GM21526 (cell line): ENCODE results near the gene ASB6.
"Not testable (repeated sequence)": the region's sequence is repeated elsewhere in the genome, so short reads cannot be mapped to it uniquely, and the experiment has no call there.

ENCODE experiments used
- ATAC-seq: cut with Tn5 transposase; IDR thresholded peaks from one replicate; pipeline ENCODE4 v1.9.1; 2021; ENCODE audit warnings: moderate library complexity; ENCODE audit not compliant: unreplicated experiment, low FRiP score

The ASB6 gene

DNA sequence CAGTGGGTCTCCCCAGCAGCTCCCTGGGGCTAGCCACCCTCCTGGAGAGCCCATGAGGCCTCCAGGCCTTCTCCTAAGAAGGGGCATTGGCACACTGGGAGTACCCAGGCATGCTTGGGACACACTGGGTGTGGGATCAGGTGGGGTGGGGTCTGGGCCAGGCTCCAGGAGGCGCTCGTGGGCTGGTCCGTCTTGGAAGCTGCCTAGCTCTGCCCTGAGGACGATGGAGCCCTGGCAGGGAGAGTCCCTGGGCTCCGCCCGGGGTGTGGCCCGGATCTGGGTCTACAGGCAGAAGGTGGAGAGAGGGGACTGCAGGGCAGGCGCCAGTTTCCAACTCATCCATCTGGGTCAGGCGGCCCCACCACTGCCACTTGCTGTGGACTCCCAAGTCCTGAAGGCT, 25.9 kb upstream of the ASB6 start:
- no peak for ATAC-seq

DNA sequence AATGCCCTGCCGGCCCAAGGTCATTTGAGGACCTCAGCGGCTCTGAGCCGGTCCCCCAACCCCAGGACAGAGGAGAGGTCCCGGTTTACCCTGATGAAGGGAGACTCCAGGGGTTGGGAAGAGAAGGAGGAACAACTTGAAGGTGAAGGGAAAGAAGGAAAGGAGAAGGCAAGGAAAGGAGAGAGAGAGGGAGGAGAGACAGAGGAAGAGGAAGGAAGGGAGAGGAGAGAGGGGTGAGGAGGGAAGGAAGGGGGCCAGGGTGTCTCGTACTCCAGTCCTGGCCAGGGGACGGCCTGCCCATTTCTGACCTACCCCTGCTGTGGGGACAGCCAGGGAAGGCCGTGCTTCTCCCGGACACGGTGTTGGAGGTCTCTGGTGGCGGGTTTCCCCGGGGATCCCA, 25.4 kb upstream of the ASB6 start:
- ATAC-seq: no peak

DNA sequence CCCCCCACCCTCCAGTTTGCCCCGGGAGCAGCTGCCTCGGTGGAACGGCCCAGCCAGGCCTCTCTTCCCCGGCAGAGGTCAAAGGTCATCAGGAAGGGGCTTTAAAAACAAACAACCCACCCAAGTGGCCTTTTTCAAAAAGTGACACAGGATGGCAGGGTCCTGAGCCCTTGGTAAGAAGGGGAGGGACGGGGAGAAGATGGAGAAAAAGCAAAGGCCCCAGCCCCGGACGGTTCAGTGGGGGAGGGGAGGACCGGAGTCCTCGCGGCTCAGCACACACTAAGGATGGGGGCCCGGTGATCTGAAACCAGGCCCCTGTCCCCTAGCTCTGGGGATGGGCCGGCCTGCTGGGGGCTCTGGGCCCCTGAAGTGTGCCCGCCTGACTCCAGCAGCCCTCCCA, 24.6 kb upstream of the ASB6 start:
- no peak for ATAC-seq

DNA sequence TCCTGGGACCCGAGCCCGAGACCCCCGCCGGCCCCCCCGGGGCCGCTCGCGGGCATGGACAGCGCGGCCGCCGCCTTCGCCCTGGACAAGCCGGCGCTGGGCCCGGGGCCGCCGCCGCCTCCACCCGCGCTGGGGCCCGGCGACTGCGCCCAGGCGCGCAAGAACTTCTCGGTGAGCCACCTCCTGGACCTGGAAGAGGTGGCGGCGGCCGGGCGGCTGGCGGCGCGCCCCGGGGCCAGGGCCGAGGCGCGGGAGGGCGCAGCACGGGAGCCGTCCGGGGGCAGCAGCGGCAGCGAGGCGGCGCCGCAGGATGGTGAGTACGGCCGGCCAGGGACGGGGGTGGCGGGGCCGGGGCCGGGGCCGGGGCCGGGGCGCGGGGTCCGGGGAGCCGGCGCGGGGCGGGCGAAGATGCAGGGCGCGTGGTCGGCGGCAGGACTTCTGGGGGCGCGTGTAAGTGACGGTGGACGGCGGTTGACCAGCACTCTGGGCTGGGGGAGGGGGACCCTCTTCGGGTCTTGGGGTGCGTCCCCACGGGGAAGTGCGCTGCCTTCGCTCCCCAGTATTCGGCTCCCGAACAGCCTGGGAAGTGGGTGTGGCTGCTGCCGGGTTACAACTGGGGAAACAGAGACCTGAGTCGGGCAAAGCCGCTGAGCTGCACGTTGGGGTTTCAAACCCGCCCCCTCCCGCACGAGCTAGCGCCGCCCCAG, 24.0 kb upstream of the ASB6 start:
- ATAC-seq: no peak

DNA sequence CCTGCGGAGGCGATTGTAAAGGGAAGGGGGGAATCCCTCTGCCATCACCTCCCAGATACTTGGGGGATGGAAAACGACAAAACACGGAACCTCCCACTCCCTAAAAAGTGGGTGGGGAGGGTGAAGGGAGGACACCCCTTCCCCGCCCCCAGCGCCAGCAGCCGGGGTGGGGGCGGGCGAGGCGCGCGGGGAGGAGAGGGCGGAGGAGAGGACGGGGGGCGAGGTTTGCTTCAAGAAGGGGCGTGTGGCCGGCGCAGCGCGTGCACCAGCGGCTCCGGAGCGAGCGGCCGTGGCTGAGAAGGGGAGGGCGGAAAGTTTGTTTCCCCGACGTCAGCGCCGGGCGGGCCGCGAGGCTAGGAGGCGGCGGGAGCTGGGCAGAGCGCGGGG, 23.4 kb upstream of the ASB6 start, which contains the start of gene PRRX2:
Gene PRRX2 (plus strand): TSS at position 259 of the 387 bp plus-strand sequence. CDS start 221 bp downstream, outside the sequence.
- ATAC-seq: no peak

DNA sequence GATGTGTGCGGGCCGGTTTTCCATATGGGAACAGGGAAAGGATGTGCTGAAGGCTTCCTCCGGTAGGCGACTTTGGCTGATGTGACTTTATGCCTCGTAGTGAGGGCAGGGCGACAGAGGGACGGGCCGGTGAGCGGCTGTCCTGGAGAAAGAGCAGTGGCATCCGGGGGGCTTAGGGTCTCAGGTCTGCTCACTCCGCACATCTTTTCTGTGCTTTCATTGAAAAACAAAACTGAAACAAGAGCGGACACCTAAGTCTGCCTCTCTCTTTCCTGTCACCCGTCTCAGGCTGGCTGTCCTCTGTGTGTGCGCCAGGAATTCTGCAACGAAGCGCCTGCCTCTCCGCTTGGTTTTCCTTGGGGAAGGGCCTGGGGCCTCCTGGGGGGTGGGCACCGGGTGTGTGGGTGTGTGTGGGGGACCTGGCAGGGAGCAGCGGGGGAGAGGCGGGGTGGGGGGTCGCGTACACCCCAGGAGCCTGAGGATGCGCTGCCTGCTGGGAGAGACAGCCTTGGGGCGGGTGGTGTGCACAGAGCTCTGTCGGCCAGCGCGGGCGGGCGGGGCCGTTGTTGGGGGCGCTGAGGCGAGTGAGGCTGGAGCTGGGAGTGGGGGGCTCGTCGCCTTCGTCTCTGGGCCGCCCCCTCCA, 22.9 kb upstream of the ASB6 start:
- ATAC-seq: no peak

DNA sequence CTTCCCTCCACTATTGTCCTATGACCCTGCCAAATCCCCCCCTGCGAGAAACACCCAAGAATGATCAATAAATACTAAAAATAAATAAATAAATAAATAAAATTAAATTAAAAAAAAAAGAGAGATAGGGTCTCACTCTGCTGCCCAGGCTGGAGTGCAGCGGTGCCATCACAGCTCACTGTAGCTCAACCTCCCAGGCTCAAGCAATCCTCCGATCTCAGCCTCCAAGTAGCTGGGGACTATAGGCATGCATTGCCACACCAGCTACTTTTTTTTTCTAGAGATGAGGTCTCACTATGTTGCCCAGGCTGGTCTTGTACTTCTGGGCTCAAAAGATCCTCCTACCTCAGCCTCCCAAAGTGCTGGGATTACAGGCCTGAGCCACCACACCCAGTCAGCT, 20.3 kb upstream of the ASB6 start:
- not testable (repeated sequence) for ATAC-seq

DNA sequence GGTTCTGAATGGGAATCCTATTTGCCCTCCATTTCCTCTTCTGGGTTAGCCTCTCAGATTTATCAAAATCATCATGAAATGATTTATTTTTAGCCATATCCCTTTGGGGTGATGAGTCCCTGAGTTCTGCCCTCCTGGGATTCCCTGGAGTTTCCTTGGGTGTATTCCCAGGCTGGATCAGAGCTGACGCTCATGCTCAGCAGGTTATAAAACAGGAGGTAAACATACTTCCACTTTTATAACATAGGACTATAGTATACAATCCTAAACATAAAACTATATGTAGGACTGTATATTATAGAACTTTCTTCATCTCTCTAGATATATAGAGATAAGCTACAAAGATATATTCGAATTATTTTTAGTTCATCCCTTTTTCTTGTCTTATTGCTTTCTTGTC, 19.1 kb upstream of the ASB6 start:
- ATAC-seq: no peak

DNA sequence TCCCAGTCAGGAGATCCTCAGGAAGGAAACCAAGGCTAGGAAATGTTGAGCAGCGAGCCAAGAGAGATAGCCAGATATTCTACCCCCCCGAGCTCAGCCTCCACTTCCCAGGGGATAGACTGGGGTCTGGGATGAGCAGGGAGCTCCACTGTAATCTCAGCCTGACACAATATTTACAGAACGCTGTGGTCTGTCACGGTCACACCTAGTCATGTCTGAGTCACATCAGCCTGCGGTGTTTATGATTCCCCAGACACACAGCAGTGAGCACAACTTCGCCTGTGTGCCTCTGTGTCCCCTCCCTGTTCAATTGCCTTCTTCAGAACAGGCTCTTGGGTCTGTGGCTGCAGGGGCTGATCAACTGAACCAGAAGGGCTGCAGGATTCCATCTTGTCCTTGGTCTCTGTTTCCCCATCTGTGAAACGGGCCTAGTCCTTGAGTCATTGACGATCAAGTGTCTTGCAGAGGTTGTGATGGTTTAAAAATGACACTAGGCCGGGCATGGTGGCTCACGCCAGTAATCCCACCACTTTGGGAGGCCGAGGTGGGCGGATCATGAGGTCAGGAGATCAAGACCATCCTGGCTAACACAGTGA, 14.9 kb upstream of the ASB6 start:
- no peak for ATAC-seq

DNA sequence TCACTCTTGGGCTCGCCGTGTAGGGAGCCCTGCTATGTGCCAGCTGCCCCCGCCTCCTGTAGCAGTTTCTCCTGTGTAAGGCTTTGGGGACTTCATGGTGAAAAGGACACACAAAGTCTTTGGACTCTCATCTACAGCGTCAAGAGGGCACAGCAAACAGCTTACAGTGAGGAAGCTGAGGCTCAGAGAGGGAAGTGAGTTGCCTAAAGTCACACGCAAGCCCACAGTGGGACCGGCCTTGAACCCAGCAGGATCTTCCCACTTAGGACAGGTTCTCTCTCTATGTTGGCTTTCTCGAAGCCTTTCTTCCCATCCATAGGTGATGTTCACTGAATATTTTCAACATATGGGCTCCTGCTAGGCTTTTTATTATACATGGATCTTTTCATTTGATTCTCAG, 13.7 kb upstream of the ASB6 start:
- no peak for ATAC-seq

DNA sequence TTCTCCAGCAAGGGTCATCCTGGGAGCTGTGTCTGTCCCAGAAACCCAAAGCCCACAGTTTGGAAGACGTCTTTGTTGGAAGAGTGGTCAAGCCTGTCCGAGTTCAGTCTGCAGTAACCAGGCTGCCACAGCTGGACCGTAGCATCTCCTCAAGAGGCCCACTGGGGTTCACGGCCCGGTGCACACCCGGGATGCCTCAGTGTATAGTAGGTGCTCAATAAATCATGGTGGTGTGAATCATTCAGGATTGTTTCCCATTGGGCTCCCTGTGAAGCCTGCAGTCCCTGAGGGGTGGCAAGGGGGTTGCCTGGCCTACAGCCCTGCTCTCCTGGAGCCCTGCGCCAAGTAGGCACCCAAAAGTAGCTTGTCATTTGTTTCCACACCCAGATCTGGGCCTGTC, 13.2 kb upstream of the ASB6 start:
- ATAC-seq: no peak

DNA sequence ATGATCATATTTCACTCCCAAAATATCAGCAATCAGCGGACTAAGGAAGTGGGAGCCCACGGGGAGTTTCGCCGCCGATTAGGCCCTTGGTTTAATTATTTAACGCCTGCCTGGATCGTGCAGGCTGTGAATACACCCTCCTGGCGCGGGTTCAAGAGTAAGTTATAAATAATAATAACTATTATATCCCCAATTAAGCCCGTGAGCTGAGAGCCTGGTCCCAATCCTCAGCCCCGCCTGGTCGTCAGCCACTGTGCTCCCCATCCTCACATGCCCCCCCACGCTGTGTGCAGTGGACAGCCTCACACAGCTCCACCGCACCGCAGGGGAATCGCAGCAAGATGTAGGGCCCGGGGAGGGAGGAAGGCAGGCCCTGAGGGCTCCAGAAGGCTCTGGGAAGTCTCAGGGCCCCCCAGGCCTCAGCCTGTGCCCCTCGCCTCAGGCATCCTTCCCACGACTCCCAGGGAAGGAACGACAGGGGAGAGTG, 12.6 kb upstream of the ASB6 start:
- ATAC-seq: no peak

DNA sequence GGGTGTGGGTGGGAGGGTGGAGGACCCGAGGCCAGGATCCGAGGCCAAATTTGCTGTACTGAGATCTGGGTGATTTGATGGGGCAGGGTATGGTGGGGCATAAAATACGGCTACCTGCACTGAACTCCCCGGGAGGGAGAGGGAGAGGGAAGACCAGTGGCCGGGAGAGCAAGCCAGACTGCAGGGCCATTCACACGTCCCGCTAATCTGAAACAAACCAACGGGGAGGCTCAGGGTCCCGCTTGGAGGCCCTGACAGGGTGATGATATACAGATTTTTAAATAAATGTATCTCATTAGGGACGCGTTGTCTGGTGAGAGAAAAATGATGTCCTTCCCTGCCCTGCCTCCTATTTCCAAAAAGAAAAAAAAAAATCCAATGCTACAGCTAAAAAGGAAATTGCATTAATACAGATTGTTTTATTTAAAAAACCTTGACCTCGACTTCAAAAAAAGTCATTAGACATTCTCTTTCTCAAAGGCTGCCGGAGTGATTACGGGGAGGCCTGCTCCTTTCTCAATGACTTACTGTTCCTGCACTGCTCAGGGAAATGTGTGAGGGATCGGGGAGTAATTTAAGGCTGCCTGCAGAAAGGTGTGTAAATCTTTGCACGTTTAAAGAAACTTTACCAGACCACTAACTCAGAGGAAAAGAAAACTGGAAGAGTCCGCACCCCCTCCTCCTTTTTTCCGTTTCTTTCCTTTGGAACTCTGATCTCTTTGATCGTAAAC, 12.0 kb upstream of the ASB6 start:
- ATAC-seq: no peak

DNA sequence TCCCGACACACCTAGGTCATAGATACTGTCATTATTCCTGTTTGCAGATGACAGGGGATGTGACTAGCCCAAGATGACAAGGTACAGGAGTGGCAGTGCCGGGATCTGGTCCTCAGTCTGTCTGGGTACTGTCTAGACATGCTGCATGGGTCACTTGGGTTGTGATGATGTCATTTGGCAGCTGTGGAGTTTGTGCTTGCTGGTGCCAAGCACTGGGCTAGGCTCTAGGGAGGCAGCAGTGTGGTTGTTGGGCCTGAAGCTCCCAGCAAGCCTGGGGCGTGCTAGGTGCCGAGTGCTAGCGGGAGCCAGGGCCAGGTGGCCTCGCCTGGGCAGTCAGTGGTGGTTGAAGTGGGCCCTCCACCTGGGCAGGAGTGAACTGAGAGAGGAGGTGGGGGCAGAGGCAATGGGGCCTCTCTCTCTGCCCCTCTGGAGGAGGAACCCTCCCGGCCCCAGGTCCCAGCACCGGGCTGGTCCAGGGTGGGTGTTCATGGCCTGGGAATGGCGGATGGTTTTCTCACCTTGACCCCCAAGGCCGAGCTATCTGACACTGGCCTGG, 8.8 kb upstream of the ASB6 start:
- no peak for ATAC-seq

DNA sequence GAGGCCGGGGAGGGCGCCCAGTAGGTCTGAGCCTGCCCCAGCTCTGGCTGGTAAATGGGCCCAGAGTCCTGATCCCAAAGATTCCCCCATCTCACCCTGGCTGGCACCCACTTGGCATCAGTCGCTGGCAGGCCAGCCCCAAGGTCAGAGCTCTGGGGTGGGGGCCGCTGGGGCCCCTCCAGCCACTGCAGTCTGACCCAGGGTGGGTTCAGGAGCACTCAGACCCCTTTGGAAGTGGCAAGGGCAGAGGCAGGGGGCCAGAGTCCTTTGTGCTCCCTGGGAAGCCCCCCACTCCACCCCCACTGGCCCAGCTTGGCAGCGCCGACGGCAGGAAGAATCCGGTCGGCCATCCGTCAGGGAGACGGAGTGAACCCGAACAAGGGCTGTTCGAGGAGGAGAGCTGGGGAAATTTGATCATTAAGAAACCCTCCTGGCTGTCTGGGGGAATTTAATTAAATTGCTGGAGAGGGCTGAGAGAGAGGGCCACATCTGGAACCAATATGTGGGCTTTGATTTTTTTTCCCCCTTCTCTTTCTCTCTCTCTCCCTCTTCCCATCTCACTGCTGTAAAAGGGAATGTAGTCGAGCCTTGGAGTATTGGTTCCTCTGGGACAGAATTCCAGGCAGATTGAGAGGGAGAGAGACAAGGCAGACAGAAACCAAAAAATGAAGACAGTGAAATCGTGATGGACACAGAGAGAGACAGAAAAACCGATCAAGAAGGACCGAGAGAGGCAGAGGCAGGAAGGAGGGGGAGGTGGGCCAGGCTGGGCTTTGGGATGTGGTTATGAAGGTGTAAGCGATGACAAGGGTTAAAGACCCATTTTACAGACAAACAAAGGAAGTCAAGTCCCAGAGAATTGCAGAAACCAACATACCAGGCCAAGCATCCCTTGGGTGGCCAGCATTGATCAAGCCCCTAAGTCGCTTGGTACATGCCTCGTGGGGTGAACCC, 8.1 kb upstream of the ASB6 start:
- ATAC-seq: no peak

DNA sequence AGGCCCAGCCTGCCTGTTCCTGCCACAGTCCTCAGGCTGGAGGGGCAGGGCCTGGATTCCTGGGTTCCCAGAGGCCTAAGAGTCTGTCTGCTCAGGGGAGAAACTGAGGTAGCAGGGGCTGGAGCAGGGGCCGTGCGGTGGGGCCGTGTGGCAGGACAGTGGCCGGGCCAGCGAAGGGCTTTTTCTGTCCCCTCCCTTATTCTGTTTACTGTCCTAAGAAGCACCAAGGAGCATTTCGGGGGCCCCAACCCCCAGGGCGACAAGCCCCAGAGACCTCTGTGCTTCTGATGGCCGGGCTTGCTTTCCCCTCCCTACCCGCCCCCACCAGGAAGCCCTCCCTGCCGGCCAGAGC, 6.8 kb upstream of the ASB6 start:
- no peak for ATAC-seq

DNA sequence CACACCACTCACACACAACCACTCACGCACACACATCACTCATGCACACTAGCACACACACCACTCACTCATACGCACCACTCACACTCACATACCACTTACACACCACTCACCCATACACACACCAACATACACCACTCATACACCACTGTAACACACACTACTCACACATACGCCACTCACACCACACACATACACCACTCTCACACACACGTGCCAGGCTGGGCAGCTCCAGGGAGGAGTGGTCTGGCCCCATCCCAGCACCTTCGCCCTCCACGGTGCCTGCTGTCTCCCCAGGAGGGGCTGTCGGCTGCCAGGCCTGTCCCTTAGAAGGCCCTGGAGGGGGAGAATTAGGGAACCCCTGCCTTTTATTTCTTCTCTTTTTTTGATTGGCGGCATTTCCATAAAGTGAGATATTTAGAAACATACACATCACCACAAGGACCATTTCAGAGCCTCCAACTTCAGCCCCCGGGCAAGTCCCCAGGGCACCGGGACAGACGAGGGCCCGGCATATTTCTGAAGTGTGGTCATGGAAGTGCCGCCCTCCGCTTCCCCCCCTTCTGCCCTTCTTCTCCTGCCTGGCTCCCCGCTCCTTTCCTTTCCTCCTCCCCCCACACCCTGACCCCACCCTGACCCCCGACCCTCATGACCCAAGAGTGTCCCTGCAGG, 6.3 kb upstream of the ASB6 start:
- ATAC-seq: no peak

DNA sequence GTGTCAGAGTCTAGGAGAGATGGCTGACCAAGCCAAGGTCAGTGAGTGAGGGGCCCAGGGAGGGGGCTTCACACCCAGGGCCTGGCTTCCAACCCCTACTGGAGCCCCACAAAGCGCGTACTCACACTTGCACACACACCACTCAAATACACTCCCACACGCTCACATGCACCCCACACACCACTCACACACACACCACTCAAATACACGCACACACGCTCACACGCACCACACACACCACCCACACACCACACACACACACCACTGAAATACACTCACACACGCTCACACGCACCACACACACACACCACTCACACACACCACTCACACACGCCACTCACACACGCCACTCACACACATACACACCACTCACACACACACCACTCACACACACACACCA, 5.7 kb upstream of the ASB6 start:
- no peak for ATAC-seq

DNA sequence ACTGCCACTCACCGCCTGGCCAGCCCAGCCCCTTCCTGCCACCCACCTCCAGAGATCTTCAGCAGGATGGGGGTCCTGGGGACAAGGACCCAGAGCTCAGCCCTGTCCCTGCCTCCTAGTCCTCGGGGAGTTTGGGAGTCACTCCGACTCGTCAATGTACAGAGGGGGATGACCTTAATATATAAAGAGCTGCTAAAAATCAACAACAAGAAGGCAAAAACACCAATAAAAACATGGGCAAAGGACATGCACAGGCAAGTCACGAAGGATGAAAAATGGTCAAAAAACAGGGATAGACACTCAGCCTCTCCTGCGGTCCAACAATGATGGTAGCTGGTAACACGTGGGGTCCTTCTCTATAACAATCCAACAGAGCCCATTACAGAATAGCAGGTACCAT, 4.7 kb upstream of the ASB6 start:
- no peak for ATAC-seq
